Esophagus squamous epithelium (tissue), 4 donors: Measurements from ENCODE around the gene SRC.

ENCODE experiments used
- CTCF ChIP-seq, 6 experiments: fragments of 450-650 bp in 4 of 6; fragments of 200-600 bp in 2 of 6; sonication (generic) in 2 of 6; IDR thresholded peaks; one replicate each; pipeline ENCODE4 v1.5.1; 2016 to 2019; ENCODE audit warnings: antibody characterized with exemption in 6 of 6, mild to moderate bottlenecking in 4 of 6, moderate library complexity in 4 of 6
- POLR2A ChIP-seq, 4 donors: fragments of 450-650 bp; IDR thresholded peaks; one replicate each; pipeline ENCODE4 v1.6.1; 2017; ENCODE audit warnings: antibody characterized with exemption in 4 of 4, mild to moderate bottlenecking in 4 of 4, moderate library complexity in 3 of 4

DNA sequence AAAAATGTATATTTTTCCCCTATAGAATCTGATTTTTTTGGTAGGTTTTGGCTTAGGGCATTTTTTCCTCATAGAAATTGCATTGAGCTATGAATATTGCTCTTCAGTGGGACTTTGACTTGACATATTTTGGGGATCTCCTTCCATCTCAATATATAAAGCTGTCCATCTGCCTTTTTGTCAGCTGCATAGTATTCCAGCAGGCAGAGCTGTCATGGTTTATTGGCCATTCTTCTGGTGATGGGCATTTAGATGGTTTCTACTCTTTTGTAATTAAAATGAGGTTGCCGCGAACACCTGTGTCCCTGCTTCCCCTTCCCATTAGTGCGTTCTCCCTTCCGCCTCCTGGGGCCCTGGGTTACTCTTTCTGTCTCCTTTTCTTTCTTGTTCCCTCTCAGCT is 95.1 kb downstream of the SRC start:
- TF ChIP-seq POLR2A (IDR thresholded peaks at IDR 0.05) = no peak
- TF ChIP-seq CTCF (IDR thresholded peaks at IDR 0.05) = no peak
